Spinal cord (tissue), 10 donors: Measurements from ENCODE around the gene PRDX6. TPM values are rescaled to one million over a fixed set of nuclear protein-coding genes. Genes with fewer than 3 reads are reported as not detected.
"Not testable (repeated sequence)": the region's sequence is repeated elsewhere in the genome, so short reads cannot be mapped to it uniquely, and the experiment has no call there.

Experiments
- DNase-seq, 6 donors: peaks; one replicate each; pipeline versions ENCODE4 v3.0.0 to v3.0.0-alpha.2; 2013 to 2015; ENCODE audit warnings: low spot score in 6 of 6, low read depth in 4 of 6
- H3K27ac ChIP-seq: one replicate; pipeline ENCODE4 v1.5.1; 2013; ENCODE audit warnings: low read depth, low read length, control low read depth
- H3K27me3 ChIP-seq: one replicate; pipeline ENCODE4 v1.6.1; 2013; ENCODE audit warnings: low read length; ENCODE audit not compliant: control insufficient read depth, insufficient read depth
- H3K36me3 ChIP-seq: one replicate; pipeline ENCODE4 v1.6.1; 2013; ENCODE audit warnings: low read length; ENCODE audit not compliant: control insufficient read depth, insufficient read depth
- H3K4me1 ChIP-seq: one replicate; pipeline ENCODE4 v1.6.1; 2013; ENCODE audit warnings: low read length; ENCODE audit not compliant: control insufficient read depth, insufficient read depth
- H3K4me3 ChIP-seq: one replicate; pipeline ENCODE4 v1.5.1; 2013; ENCODE audit warnings: low read depth, low read length, control low read depth
- H3K9me3 ChIP-seq: one replicate; pipeline ENCODE4 v1.6.1; 2013; ENCODE audit warnings: low read length; ENCODE audit not compliant: control insufficient read depth, insufficient read depth
- WGBS: methylation state at CpG from one replicate; pipeline ENCODE4 v1.1.5; 2013; ENCODE audit warnings: missing lambda C conversion rate; ENCODE audit not compliant: insufficient coverage; 5-methylcytosine and 5-hydroxymethylcytosine counted together
- polyA plus RNA-seq, 2 donors: library from polyadenylated mRNA; unstranded; fragments of 120-200 nt; gene quantifications; one replicate each; pipeline ENCODE4 v1.2.1, GENCODE V29; 2013; ENCODE audit not compliant: insufficient read length in 2 of 2
- total RNA-seq, 2 donors: library from RNA; depleted of rRNA in 1 of 2; stranded (reverse); fragments of 120-200 nt in 1 of 2; fragments of >200 nt in 1 of 2; gene quantifications; one replicate each; pipeline versions ENCODE4 v1.2.3 to v1.2.4, GENCODE V29; 2013 to 2014
- donor health status: healthy.

The PRDX6 gene
- total and polyA plus RNA-seq, 4 donors = 99.9 to 150 (median 139) TPM

- Histone ChIP-seq H3K4me1 (no peaks in the 10 kb centered on the region), H3K4me3 (no peak overlapping the region), H3K27me3 (no peaks in the 10 kb centered on the region), H3K27ac (no peak overlapping the region), H3K9me3 (no peaks in the 10 kb centered on the region), H3K36me3 (peaks cover 15% of the 10 kb centered on the region)
- no peak for DNase-seq
- 100% methylated on average over 2 of the region's 3 CpGs for WGBS
Observed at GRCh38 chr1:173489929-173490328, 12.8 kb downstream of the PRDX6 start.

GRCh38 chr1:173491508-173491907, 14.4 kb downstream of the PRDX6 start:
- WGBS = 100% methylated on average over 2 of the region's 2 CpGs
- H3K4me1 ChIP-seq = no peaks in the 10 kb centered on the region
- peaks cover 10% of the 10 kb centered on the region for H3K36me3 ChIP-seq
- no peaks in the 10 kb centered on the region for H3K27me3 ChIP-seq
- H3K27ac ChIP-seq = no peak overlapping the region
- DNase-seq = no peak
- H3K4me3 ChIP-seq = no peak overlapping the region
- no peaks in the 10 kb centered on the region for H3K9me3 ChIP-seq

DNA sequence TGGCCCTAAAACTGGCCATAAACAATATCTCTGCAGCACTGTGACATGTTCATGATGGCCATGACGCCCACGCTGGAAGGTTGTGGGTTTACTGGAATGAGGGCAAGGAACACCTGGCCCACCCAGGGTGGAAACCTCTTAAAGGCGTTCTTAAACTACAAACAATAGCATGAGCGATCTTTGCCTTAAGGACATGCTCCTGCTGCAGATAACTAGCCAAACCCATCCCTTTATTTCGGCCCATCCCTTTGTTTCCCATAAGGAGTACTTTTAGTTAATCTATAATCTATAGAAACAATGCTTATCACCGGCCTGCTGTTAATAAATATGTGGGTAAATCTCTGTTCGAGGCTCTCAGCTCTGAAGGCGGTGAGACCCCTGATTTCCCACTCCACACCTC, 16.0 kb downstream of the PRDX6 start:
- WGBS = no CpG with 5 or more reads among the region's 8 CpGs
- not testable (repeated sequence) for H3K4me3 ChIP-seq, H3K9me3 ChIP-seq, H3K27ac ChIP-seq, H3K36me3 ChIP-seq, H3K4me1 ChIP-seq, H3K27me3 ChIP-seq, DNase-seq

- H3K27me3 ChIP-seq = no peaks in the 10 kb centered on the region
- H3K36me3 ChIP-seq = no peaks in the 10 kb centered on the region
- H3K9me3 ChIP-seq = no peaks in the 10 kb centered on the region
- no peak overlapping the region for H3K27ac ChIP-seq
- no peak for DNase-seq
- H3K4me3 ChIP-seq = no peak overlapping the region
- no peaks in the 10 kb centered on the region for H3K4me1 ChIP-seq
- 100% methylated on average over 2 of the region's 8 CpGs for WGBS
Observed at GRCh38 chr1:173495609-173496267, 18.6 kb downstream of the PRDX6 start.

- no peak for DNase-seq
- H3K4me1 ChIP-seq = no peaks in the 10 kb centered on the region
- no peaks in the 10 kb centered on the region for H3K36me3 ChIP-seq
- WGBS = 95% methylated on average over 2 of the region's 2 CpGs
- no peak overlapping the region for H3K27ac ChIP-seq
- no peaks in the 10 kb centered on the region for H3K27me3 ChIP-seq
- H3K4me3 ChIP-seq = no peak overlapping the region
- no peaks in the 10 kb centered on the region for H3K9me3 ChIP-seq
Observed at GRCh38 chr1:173496757-173497320, 19.7 kb downstream of the PRDX6 start.

GRCh38 chr1:173499729-173500128, 22.6 kb downstream of the PRDX6 start:
- H3K36me3 ChIP-seq = no peaks in the 10 kb centered on the region

DNA sequence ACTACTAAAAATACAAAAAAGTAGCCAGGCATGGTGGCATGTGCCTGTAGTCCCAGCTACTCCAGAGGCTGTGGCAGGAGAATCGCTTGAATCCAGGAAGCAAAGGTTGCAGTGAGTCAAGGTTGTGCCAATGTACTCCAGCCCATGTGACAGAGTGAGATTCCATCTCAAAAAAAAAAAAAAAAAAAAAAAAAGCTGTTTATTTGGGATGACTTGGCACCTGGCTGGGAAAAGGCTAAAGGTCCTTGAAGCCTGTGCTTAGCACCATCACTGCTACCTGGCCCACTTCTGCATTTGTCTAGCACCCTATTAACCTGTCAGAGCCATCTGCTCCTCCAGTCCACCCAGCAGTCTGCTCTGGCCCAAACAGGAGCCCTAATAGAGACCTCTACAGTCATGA, 25.0 kb downstream of the PRDX6 start:
- Histone ChIP-seq H3K27ac (no peak overlapping the region), H3K4me1 (no peaks in the 10 kb centered on the region), H3K36me3 (no peaks in the 10 kb centered on the region), H3K27me3 (no peaks in the 10 kb centered on the region), H3K4me3 (no peak overlapping the region), H3K9me3 (no peaks in the 10 kb centered on the region)
- no peak for DNase-seq
- 100% methylated on average over 1 of the region's 1 CpG for WGBS

More at GRCh38 chr1:173499729-173500128, 22.6 kb downstream of the PRDX6 start:
- no peaks in the 10 kb centered on the region for H3K9me3 ChIP-seq
- no peak overlapping the region for H3K27ac ChIP-seq
- H3K4me1 ChIP-seq = no peaks in the 10 kb centered on the region
- DNase-seq = no peak
- H3K4me3 ChIP-seq = no peak overlapping the region
- no peaks in the 10 kb centered on the region for H3K27me3 ChIP-seq
- WGBS = 100% methylated on average over 1 of the region's 4 CpGs

GRCh38 chr1:173503391-173503790, 26.3 kb downstream of the PRDX6 start:
- DNase-seq = peak in 1 of 6 donors; percentile 59
- no CpG with 5 or more reads among the region's 4 CpGs for WGBS

GRCh38 chr1:173504268-173504667, 27.1 kb downstream of the PRDX6 start:
- peak in 1 of 6 donors; percentile 28 for DNase-seq
- no CpG with 5 or more reads among the region's 4 CpGs for WGBS
- Histone ChIP-seq H3K36me3 (no peaks in the 10 kb centered on the region), H3K4me1 (peaks cover 4% of the 10 kb centered on the region), H3K27me3 (no peaks in the 10 kb centered on the region), H3K27ac (no peak overlapping the region), H3K4me3 (no peak overlapping the region), H3K9me3 (no peaks in the 10 kb centered on the region)

More at GRCh38 chr1:173503391-173503790, 26.3 kb downstream of the PRDX6 start:
- Histone ChIP-seq H3K27me3 (no peaks in the 10 kb centered on the region), H3K27ac (no peak overlapping the region), H3K4me1 (peaks cover 4% of the 10 kb centered on the region), H3K4me3 (no peak overlapping the region), H3K9me3 (no peaks in the 10 kb centered on the region), H3K36me3 (no peaks in the 10 kb centered on the region)

DNA sequence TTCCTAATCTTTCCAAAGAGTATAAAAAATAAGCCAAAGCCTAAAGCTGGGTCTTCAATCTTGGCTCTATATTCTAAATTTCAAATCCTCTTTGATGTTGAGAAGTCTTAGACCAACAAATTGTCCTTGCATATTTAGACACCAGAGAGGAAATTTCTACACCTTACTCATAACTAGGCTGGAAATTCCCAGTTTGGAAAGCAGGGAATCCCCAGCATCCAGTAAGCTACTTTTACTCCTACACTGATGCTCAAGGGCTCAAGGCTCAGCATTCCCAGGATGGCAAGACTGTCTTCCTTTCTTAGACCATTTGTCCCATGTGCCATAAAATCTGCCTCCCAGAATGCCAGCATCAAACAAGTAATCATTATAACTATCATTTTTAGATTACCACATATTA, 28.3 kb downstream of the PRDX6 start:
- H3K36me3 ChIP-seq = no peaks in the 10 kb centered on the region
- no peak for DNase-seq

More for the DNA sequence above, 28.3 kb downstream of the PRDX6 start:
- Histone ChIP-seq H3K9me3 (no peaks in the 10 kb centered on the region), H3K4me3 (no peak overlapping the region), H3K4me1 (peaks cover 4% of the 10 kb centered on the region), H3K27ac (no peak overlapping the region), H3K27me3 (no peaks in the 10 kb centered on the region)
